ENCODE results near the gene P2RY6. TPM values are rescaled to one million over a fixed set of nuclear protein-coding genes. Genes with fewer than 3 reads are reported as not detected.

The P2RY6 gene
- total RNA-seq, 1 donor from 2014 or later, result 3.7 TPM

GRCh38 chr11:73281796-73282660, 9.9 kb downstream of the P2RY6 start:
- TF ChIP-seq, protein P1, sequence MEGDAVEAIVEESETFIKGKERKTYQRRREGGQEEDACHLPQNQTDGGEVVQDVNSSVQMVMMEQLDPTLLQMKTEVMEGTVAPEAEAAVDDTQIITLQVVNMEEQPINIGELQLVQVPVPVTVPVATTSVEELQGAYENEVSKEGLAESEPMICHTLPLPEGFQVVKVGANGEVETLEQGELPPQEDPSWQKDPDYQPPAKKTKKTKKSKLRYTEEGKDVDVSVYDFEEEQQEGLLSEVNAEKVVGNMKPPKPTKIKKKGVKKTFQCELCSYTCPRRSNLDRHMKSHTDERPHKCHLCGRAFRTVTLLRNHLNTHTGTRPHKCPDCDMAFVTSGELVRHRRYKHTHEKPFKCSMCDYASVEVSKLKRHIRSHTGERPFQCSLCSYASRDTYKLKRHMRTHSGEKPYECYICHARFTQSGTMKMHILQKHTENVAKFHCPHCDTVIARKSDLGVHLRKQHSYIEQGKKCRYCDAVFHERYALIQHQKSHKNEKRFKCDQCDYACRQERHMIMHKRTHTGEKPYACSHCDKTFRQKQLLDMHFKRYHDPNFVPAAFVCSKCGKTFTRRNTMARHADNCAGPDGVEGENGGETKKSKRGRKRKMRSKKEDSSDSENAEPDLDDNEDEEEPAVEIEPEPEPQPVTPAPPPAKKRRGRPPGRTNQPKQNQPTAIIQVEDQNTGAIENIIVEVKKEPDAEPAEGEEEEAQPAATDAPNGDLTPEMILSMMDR (conservative IDR thresholded peaks at IDR 0.05; ENCODE audit: low read depth, low read length), result no peak
- no peak overlapping the region for H3K4me3 ChIP-seq (ENCODE audit: low read depth, low read length)
- DNase-seq (ENCODE audit: low read depth), result no peak

DNA sequence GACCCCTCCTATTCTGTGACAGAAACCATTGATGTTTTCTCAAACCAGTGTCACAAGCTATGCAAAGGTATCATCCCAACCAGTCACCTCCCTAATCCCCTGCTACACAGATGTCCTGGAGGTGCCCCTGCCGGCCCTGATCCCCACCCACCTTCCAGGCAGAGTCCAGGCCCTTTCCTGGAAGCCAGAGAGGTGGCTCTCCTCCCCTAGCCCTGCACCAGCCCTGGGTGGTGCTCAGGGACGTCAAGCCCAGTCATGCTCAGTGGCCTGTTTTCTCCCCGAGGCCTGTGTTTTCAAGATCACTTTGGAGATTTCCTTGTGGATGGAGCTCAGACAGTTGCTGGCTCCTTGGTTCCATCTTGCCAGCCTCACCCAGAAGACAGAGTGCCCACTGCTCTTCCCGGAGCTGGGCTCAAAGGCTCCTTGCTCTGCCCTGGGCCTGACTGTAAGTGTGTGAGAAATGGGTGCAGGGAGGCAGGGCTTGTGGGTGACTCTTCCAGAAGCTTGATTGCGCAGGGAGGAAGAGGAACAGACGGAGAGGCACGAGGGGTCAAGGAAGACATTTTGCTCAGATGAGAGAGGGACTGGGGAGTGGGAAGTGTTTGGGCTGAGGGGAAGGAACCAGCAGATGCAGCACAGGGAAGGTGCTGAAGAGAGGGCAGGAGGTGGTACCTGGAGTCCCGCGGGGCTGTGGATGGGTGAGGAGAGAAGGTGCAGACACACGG, 11.3 kb downstream of the P2RY6 start:
- no peak for DNase-seq (ENCODE audit: low read depth)
- H3K4me3 ChIP-seq (ENCODE audit: low read depth, low read length), result no peak overlapping the region
- TF ChIP-seq, protein P1 (conservative IDR thresholded peaks at IDR 0.05; ENCODE audit: low read depth, low read length), result no peak

DNA sequence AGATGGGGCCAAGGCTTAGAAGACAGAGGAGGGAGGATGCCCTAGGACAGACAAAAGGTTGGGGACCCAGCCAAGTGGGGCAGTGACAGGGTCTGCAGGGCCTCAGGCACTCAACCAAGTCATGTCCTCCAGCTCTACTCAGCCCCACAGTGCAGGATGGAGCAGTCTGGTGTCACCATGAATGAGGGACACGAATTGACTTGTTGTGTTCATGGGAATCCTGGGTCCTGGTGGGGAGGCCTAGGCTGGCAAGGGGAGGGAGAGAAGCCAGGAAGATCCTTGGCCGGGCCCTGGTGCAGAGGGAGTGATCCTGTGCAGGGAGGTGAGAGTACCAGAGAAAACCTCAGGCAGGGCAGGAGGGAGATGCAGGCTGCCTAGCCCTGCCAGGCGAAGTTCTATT, 12.0 kb downstream of the P2RY6 start:
- no peak for DNase-seq (ENCODE audit: low read depth)
- no peak overlapping the region for H3K4me3 ChIP-seq (ENCODE audit: low read depth, low read length)
- TF ChIP-seq, protein P1 (conservative IDR thresholded peaks at IDR 0.05; ENCODE audit: low read depth, low read length), result no peak

- no peak overlapping the region for H3K4me3 ChIP-seq (ENCODE audit: low read depth, low read length)
- DNase-seq (ENCODE audit: low read depth), result no peak
- TF ChIP-seq, protein P1 (conservative IDR thresholded peaks at IDR 0.05; ENCODE audit: low read depth, low read length), result no peak
Observed at GRCh38 chr11:73285721-73286120, 13.6 kb downstream of the P2RY6 start.

GRCh38 chr11:73286240-73286810, 14.2 kb downstream of the P2RY6 start:
- TF ChIP-seq, protein P1 (conservative IDR thresholded peaks at IDR 0.05; ENCODE audit: low read depth, low read length), result no peak
- no peak overlapping the region for H3K4me3 ChIP-seq (ENCODE audit: low read depth, low read length)
- no peak for DNase-seq (ENCODE audit: low read depth)

GRCh38 chr11:73287400-73288101, 15.4 kb downstream of the P2RY6 start:
- TF ChIP-seq, protein P1 (conservative IDR thresholded peaks at IDR 0.05; ENCODE audit: low read depth, low read length), result no peak
- H3K4me3 ChIP-seq (ENCODE audit: low read depth, low read length), result no peak overlapping the region
- no peak for DNase-seq (ENCODE audit: low read depth)

Data from epithelial cell of proximal tubule (primary cell).